ENCODE measurements around the gene ADAMTS2. TPM values are rescaled to one million over a fixed set of nuclear protein-coding genes. Genes with fewer than 3 reads are reported as not detected.
A peak's percentile ranks its signal among the peaks of the same experiment; 100 is the strongest.

The ADAMTS2 gene
- polyA plus RNA-seq, 1 donor from 2014 or later = not detected

DNA sequence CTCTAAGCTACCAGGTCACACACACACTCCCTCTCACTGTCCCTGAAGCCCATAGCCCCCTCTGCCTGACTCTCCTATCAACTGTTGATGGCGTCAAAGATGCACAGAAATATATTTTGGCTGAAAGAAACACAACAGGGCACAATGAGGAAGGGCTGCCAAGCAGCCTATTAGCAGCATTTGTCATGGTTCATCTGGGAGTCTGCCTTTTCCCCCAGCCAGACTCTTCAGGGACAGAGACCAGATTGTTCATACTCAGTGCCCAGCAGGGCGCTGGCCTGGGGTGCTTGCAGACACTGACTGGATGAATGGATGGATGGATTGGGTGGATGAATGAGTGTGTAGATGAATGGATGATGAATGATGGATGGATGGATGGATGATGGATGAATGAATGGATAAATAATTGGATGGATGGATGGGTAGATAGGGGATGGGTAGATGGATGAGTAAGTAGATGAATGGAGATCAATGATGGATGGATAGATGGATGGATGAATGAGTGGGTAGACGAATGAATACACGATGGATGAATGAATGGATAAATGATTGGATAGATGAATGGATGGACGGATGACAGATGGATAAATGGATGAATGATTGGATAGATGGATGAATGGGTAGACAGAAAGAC lies 90.5 kb downstream of the ADAMTS2 start:
- Mint-ChIP-seq H3K27ac (peak overlapping the region in 1 of 3 donors; percentile 3), H3K9me3 (peaks cover 0 to 2% (median 0%) of the 10 kb centered on the region in 3 donors)

DNA sequence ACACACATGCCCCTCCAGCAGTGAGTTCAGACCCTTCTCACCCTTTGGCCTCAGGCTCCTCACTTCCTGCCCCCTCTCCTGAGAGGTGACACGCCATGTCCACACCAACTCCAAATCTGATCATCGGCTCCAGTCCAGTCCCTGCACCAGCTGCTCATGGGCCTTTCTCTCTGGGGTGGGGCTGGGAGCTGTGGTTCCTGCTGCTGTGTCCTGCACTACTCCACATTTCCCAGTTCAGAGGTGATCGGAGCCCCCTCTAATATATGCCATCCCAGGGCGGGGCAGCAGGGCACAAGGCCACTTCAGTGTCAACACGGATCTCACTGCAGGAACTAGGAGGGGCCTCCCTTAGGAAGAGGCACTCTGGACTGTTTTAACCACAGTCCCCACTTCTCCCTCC lies 91.5 kb downstream of the ADAMTS2 start:
- H3K36me3 Mint-ChIP-seq = no peaks in the 10 kb centered on the region
- H3K9me3 Mint-ChIP-seq = peaks cover 0 to 2% (median 0%) of the 10 kb centered on the region in 3 donors
- no peak overlapping the region for H3K27ac Mint-ChIP-seq
- H3K4me1 Mint-ChIP-seq = peaks cover 0 to 3% (median 0%) of the 10 kb centered on the region in 3 donors
- H3K27me3 Mint-ChIP-seq = no peaks in the 10 kb centered on the region
- H3K4me3 Mint-ChIP-seq = no peak overlapping the region

More for the DNA sequence above, 90.5 kb downstream of the ADAMTS2 start:
- peaks cover 0 to 3% (median 0%) of the 10 kb centered on the region in 3 donors for H3K4me1 Mint-ChIP-seq
- H3K36me3 Mint-ChIP-seq = no peaks in the 10 kb centered on the region
- no peak overlapping the region for H3K4me3 Mint-ChIP-seq
- H3K27me3 Mint-ChIP-seq = peaks cover 3% of the 10 kb centered on the region

GRCh38 chr5:179251276-179251969 lies 93.8 kb downstream of the ADAMTS2 start:
- H3K4me1 Mint-ChIP-seq = peaks cover 0 to 3% (median 0%) of the 10 kb centered on the region in 3 donors
- no peaks in the 10 kb centered on the region for H3K27me3 Mint-ChIP-seq
- peaks cover 0 to 13% (median 5%) of the 10 kb centered on the region in 3 donors for H3K9me3 Mint-ChIP-seq
- H3K4me3 Mint-ChIP-seq = no peak overlapping the region
- no peak overlapping the region for H3K27ac Mint-ChIP-seq
- H3K36me3 Mint-ChIP-seq = no peaks in the 10 kb centered on the region

DNA sequence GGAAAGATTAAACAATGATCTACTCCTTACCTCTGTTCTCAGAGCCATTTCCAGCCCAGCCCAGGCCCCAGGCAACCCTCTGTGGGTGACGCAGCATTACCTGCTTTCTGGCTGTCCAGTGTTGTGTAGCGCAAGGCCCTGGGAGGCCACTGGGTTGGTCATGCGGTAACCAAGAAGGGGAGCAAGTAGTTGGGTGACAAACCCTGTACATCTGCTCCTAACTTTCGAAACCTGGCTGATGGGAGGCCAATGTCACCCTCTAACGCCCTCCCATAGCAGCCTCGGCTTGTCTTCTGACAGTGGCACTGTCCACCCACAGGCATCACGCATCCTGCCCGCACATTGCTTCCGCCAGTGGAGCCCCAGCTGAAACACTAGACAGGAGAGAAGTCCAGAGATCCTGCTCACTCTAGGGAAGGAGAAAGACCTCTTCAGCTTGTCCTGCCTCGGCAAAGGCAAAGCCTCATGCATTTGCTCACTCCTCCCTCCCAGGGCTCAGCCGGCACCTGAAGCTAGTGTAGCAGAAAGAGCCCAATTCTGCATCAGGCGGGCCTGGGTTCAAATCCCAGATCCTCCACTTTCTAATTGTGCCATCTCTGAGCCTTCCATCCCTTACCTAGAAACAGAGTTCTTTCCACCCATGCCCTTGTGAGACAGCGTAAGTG lies 94.6 kb downstream of the ADAMTS2 start:
- peaks cover 0 to 3% (median 0%) of the 10 kb centered on the region in 3 donors for H3K4me1 Mint-ChIP-seq
- peaks cover 0 to 16% (median 5%) of the 10 kb centered on the region in 3 donors for H3K9me3 Mint-ChIP-seq

GRCh38 chr5:179246227-179246626 lies 99.0 kb downstream of the ADAMTS2 start:
- Mint-ChIP-seq H3K36me3 (peaks cover 2% of the 10 kb centered on the region), H3K27ac (no peak overlapping the region), H3K27me3 (no peaks in the 10 kb centered on the region), H3K4me3 (no peak overlapping the region), H3K9me3 (peaks cover 0 to 16% (median 7%) of the 10 kb centered on the region in 3 donors), H3K4me1 (no peaks in the 10 kb centered on the region)

More for the DNA sequence above, 94.6 kb downstream of the ADAMTS2 start:
- Mint-ChIP-seq H3K4me3 (no peak overlapping the region), H3K27ac (peak overlapping the region in 1 of 3 donors; percentile 48), H3K27me3 (no peaks in the 10 kb centered on the region), H3K36me3 (no peaks in the 10 kb centered on the region)

GRCh38 chr5:179245031-179245430 lies 100.2 kb downstream of the ADAMTS2 start:
- Mint-ChIP-seq H3K27ac (no peak overlapping the region), H3K36me3 (peaks cover 2% of the 10 kb centered on the region), H3K9me3 (peaks cover 0 to 16% (median 6%) of the 10 kb centered on the region in 3 donors), H3K4me1 (no peaks in the 10 kb centered on the region), H3K27me3 (no peaks in the 10 kb centered on the region), H3K4me3 (no peak overlapping the region)

- Mint-ChIP-seq H3K4me3 (no peak overlapping the region), H3K27me3 (no peaks in the 10 kb centered on the region), H3K27ac (no peak overlapping the region), H3K4me1 (peaks cover 0 to 2% (median 0%) of the 10 kb centered on the region in 3 donors), H3K36me3 (peaks cover 2% of the 10 kb centered on the region), H3K9me3 (peaks cover 0 to 16% (median 7%) of the 10 kb centered on the region in 3 donors)
These were observed 101.2 kb downstream of the ADAMTS2 start for GRCh38 chr5:179244044-179244443.

DNA sequence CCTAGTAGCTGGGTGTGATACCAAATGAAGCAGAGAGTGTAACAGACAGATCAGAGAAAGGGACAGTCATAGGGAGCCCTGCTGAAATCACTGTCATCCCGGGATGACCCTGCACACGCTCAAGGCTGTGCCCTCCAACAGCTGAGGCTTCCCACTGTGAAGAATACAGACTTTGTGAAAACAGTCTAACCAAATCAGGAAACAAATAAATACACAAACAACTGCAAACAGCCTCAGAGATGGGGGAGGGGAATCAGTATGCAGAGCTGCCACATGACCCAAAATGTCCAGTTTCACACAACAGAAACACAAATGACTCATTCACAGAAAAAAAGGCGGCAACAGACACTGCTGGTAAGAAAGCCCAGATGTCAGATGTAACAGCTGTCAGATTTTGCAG lies 101.9 kb downstream of the ADAMTS2 start:
- no peak overlapping the region for H3K4me3 Mint-ChIP-seq
- peaks cover 1% of the 10 kb centered on the region for H3K27me3 Mint-ChIP-seq
- peaks cover 2% of the 10 kb centered on the region for H3K36me3 Mint-ChIP-seq
- peaks cover 0 to 16% (median 7%) of the 10 kb centered on the region in 3 donors for H3K9me3 Mint-ChIP-seq
- H3K27ac Mint-ChIP-seq = no peak overlapping the region
- peaks cover 0 to 2% (median 0%) of the 10 kb centered on the region in 3 donors for H3K4me1 Mint-ChIP-seq

DNA sequence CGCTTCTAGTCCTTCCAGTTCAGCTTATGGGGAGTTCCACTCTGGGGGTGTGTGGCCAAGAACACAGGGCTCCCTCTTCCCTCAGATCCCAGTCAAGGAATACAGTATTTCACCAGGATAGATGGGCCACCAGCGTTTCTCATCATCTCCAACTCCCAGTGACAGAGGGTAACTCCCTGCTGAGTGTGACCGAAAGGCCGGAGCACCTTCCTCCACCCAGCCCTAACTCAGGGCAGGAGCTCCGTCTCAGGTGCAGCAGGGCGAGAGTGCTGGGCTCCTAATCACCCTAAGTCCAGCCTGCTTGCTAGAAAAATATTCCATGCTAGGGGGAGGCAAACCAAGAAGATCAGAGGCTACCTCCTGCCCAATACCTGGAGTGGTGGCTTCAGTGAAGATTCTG lies 102.6 kb downstream of the ADAMTS2 start:
- peaks cover 2% of the 10 kb centered on the region for H3K36me3 Mint-ChIP-seq
- peaks cover 1% of the 10 kb centered on the region for H3K27me3 Mint-ChIP-seq
- H3K27ac Mint-ChIP-seq = no peak overlapping the region
- H3K4me3 Mint-ChIP-seq = no peak overlapping the region
- peaks cover 0 to 16% (median 7%) of the 10 kb centered on the region in 3 donors for H3K9me3 Mint-ChIP-seq
- peaks cover 0 to 2% (median 0%) of the 10 kb centered on the region in 3 donors for H3K4me1 Mint-ChIP-seq

DNA sequence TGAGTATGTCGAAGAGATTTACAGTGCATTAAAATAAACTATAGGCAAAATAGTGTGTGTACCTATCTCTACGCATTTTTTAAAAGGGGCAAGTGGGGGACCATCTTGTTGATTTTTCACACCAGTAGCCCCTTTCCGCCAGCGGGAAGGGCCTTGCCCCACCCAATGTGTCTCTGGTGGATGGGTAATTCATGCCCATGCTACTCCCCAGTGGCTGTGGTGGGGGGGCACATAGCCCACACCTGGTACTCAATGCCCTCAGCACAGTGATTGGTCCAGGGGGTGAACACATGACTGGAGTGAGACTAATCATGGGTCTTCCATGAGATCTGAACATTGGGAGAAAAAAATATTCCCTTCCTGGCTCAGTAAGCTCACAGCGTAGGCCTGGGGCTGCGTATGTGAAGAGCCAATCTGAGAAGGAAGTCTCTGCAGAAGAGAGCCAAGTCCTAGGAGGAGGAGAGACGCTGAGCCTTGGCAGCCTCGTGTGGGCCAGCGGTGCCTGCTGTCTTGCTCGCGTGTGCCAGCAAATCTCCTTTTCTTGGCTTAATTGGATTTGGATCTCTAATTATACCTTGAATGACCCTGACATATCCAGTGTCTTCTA lies 103.4 kb downstream of the ADAMTS2 start:
- peaks cover 2% of the 10 kb centered on the region for H3K36me3 Mint-ChIP-seq
- peaks cover 0 to 2% (median 0%) of the 10 kb centered on the region in 3 donors for H3K4me1 Mint-ChIP-seq
- no peak overlapping the region for H3K4me3 Mint-ChIP-seq
- H3K27me3 Mint-ChIP-seq = peaks cover 4% of the 10 kb centered on the region
- H3K9me3 Mint-ChIP-seq = peaks cover 3 to 8% (median 6%) of the 10 kb centered on the region in 3 donors
- H3K27ac Mint-ChIP-seq = no peak overlapping the region

DNA sequence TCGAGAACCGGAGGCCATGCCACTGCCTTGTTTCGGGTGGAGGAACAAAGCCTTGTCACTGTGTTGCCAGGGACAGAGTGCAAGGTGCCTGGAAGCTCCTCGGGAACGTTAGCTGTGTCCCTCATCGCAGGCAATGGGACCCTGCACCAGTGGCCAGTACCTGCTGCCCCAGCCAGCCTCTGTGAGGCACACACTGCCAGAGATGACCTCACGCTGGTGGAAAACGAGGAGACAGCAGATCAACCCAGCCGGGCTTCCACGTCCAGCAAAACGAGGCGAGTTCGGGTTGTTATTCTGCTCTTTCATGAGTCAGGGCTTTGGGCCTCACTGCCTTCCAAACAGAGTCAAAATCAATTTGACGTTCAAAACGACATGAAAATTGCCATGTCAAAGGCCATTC lies 104.1 kb downstream of the ADAMTS2 start:
- H3K27me3 Mint-ChIP-seq = peaks cover 4% of the 10 kb centered on the region
- no peak overlapping the region for H3K4me3 Mint-ChIP-seq
- H3K36me3 Mint-ChIP-seq = peaks cover 2% of the 10 kb centered on the region
- no peak overlapping the region for H3K27ac Mint-ChIP-seq
- peaks cover under 1 to 6% (median 3%) of the 10 kb centered on the region in 3 donors for H3K9me3 Mint-ChIP-seq
- H3K4me1 Mint-ChIP-seq = peaks cover 0 to 2% (median 0%) of the 10 kb centered on the region in 3 donors

GRCh38 chr5:179240561-179240960 lies 104.7 kb downstream of the ADAMTS2 start:
- H3K4me3 Mint-ChIP-seq = no peak overlapping the region
- no peak overlapping the region for H3K27ac Mint-ChIP-seq
- peaks cover 0 to 6% (median 3%) of the 10 kb centered on the region in 3 donors for H3K9me3 Mint-ChIP-seq
- peaks cover 0 to 2% (median 0%) of the 10 kb centered on the region in 3 donors for H3K4me1 Mint-ChIP-seq
- peaks cover 4% of the 10 kb centered on the region for H3K27me3 Mint-ChIP-seq
- peaks cover 2% of the 10 kb centered on the region for H3K36me3 Mint-ChIP-seq

- H3K27ac Mint-ChIP-seq = no peak overlapping the region
- peaks cover 6% of the 10 kb centered on the region for H3K27me3 Mint-ChIP-seq
- H3K9me3 Mint-ChIP-seq = peaks cover 0 to 6% (median 3%) of the 10 kb centered on the region in 3 donors
- peaks cover 2% of the 10 kb centered on the region for H3K36me3 Mint-ChIP-seq
- H3K4me3 Mint-ChIP-seq = no peak overlapping the region
- H3K4me1 Mint-ChIP-seq = peaks cover 0 to 5% (median 0%) of the 10 kb centered on the region in 3 donors
These were observed 105.8 kb downstream of the ADAMTS2 start for GRCh38 chr5:179239256-179240135.

GRCh38 chr5:179238628-179238970 lies 106.7 kb downstream of the ADAMTS2 start:
- Mint-ChIP-seq H3K4me1 (peaks cover 0 to 6% (median 0%) of the 10 kb centered on the region in 3 donors), H3K9me3 (peaks cover 0 to 5% (median 3%) of the 10 kb centered on the region in 3 donors), H3K4me3 (no peak overlapping the region), H3K27ac (no peak overlapping the region), H3K27me3 (peaks cover 6% of the 10 kb centered on the region), H3K36me3 (no peaks in the 10 kb centered on the region)

Measured in IgD-negative memory B cell (primary cell).